HG02759 (cell line): Measurements from ENCODE around the gene TUBA1C.
"Not testable (repeated sequence)": the region's sequence is repeated elsewhere in the genome, so short reads cannot be mapped to it uniquely, and the experiment has no call there.

Source experiments
- ATAC-seq: cut with Tn5 transposase; IDR thresholded peaks from one replicate; pipeline ENCODE4 v1.9.1; 2021; ENCODE audit warnings: mild to moderate bottlenecking, moderate library complexity; ENCODE audit not compliant: unreplicated experiment

Gene TUBA1C

GRCh38 chr12:49255456-49255855, 9.4 kb upstream of the TUBA1C start:
- ATAC-seq, result not testable (repeated sequence)

GRCh38 chr12:49255857-49256637, 8.8 kb upstream of the TUBA1C start:
- ATAC-seq, result no peak

DNA sequence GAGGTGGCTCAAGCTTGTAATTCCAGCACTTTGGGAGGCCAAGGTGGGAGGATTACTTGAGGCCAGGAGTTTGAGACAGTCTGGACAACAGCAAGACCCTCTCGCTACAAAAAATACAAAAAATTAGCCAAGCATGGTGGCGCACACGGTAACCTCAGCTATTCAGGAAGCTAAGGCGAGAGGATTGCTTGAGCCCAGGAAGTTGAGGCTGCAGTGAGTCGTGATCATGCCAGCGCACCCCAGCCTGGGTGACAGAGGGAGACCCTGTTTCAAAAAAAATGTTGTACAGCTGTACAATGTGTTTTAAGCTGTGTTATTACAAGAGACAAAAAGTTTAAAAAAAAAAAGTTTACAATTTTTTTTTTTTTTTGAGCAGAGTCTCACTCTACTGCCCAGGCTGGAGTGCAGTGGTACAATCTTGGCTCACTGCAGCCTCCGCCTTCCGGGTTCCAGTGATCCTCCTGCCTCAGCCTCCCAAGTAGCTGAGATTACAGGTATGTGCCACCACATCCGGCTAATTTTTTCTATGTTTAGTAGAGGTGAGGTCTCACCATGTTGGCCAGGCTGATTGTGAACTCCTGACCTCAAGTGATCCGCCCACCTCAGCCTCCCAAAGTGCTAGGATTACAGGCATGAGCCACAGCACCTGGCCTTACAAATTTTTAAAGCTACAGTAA, 7.2 kb upstream of the TUBA1C start:
- not testable (repeated sequence) for ATAC-seq

- no peak for ATAC-seq
Measured at GRCh38 chr12:49259452-49259851, 5.4 kb upstream of the TUBA1C start.

DNA sequence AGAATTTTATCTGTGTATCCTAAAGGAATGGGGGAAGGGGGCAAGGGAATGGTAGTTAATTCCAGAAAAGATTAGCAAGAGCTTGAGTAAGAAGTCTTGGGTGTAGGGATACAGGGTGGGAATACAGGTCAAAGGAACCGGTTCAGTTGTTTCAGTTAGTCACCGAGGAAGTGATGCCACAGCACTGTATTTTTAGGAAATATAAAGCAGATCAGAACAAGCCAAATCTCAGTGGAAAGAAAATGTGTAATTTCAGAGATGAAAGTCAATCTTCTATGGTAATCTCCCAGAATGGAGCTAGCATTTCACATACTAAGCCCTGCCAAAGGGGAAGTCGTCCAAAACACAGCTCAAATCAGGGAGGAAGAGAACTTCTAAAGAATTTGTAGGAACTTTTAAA, 4.7 kb upstream of the TUBA1C start:
- ATAC-seq, result no peak

DNA sequence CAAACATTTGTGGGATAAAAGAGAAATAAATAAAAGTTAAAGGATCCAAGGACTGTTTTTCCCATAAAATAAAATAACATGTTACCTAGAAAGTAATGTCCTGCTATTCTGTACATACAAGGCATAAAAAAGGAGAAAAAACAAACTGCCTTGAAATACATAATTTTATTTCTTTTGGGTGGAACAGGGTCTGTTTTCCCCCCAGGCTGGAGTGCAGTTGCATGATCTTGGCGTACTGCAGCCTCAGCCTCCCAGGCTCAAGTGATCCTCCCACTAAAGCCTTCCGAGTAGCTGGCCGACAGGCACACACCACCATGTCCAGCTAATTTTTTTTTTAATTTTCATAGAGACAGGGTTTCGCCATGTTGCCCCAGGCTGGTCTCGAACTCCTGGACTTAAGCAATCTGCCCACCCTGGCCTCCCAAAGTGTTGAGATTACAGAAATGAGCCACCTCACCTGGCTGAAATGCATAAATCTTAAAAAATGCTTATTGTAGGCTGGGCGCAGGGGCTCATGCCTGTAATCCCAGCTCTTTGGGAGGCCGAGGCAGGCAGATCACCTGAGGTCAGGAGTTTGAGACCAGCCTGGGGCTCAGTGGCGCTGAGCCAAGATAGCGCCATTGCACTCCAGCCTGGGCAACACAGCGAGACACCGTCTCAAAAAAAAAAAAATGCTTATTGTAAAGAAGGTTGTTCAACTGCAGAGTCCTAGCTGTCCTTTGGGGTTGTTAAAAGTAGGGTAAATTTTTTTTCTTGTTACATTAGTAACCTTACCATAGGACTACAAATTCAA, 4.1 kb upstream of the TUBA1C start:
- ATAC-seq, result no peak

GRCh38 chr12:49261721-49262120, 3.2 kb upstream of the TUBA1C start:
- no peak for ATAC-seq

DNA sequence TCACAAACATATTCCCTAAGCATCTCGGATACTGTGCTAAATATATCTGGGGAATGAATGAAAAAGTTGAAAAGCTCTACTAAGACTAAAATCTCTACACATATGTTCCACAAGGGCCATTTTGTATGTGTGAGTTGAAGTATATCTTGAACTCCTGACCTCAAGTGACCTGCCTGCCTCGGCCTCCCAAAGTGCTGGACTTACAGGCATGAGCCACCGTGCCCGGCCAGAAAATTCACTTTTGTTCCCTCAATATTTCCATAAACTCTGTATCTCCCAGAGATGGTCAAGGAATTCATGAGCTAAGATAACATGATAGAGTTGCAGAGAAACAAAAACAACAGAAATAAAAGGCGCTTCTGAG, 1.5 kb upstream of the TUBA1C start:
- no peak for ATAC-seq

DNA sequence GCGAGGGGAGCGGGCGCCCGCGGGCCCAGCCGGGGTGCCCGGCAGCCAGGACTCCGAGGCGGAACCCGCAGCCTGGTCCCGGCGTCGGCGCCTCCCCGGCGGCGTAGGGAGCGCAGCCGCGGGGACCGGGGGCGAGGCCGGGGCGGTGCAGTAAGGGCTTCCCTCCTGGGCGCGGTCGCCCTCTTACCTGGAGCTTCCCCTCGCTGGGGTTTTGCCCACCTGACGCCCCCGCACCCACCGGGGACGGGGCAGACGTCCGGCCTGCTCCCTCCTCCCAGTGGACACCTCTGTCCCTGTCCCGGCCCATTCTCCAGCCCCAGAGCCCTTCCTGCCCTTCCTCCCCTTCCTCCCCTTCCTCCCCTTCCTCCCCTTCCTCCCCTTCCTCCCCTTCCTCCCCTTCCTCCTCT, 413 bp upstream of the TUBA1C start:
- ATAC-seq, result peak; percentile 21

GRCh38 chr12:49269191-49269590, 4.3 kb downstream of the TUBA1C start:
- not testable (repeated sequence) for ATAC-seq

DNA sequence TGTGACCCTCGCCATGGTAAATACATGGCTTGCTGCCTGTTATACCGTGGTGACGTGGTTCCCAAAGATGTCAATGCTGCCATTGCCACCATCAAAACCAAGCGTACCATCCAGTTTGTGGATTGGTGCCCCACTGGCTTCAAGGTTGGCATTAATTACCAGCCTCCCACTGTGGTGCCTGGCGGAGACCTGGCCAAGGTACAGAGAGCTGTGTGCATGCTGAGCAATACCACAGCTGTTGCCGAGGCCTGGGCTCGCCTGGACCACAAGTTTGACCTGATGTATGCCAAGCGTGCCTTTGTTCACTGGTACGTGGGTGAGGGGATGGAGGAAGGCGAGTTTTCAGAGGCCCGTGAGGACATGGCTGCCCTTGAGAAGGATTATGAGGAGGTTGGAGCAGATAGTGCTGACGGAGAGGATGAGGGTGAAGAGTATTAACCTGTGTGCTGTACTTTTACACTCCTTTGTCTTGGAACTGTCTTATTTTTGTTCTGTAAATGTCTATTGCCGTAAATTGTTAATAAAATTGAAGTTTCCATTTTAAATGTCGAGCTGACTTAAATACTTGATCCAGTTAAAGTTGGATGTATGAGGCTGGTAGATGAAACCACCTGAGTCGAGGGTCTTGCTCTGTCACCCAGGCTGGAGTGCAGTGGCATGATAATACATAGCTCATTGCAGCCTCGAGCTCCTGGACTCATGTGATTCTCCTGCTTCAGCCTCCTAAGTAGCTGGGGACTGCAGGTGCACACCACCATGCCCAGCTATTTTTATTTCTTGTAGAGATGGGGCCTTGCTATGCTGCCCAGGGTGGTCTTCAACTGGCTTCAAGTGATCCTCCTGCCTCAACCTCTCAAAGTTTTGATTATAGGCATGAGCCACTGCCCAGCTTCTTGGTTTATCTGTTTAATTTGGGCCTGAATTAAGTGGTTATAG, 8.2 kb downstream of the TUBA1C start:
- ATAC-seq, result no peak

DNA sequence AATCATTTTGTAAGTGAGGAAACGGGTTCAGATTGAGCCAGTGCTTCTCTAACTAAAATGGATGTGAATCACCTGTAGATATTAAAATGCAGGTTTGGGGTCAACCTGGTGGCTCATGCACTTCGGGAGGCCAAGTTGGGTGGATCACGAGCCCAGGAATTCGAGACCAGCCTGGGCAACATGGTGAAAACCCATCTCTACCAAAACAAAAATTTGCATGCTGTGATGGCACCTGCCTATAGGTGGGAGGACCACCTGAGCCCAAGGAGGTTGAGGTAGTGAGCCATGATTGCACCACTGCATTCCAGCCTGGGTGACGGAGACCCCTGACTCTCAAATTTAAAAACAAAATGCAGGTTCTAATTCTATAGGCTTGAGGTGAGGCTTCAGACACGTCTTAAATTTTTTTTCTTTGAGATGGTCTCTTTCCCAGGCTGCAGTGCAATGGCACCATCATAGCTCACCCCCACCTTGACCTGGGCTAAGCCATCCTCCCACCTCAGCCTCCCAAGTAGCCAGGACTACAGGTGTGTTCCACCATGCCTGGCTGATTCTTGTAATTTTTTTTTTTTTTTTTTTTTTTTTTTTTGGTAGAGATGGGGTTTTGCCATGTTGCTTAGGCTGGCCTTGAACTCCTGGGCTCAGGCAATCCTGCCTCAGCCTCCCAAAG, 9.0 kb downstream of the TUBA1C start:
- ATAC-seq, result no peak

GRCh38 chr12:49274396-49275069, 9.7 kb downstream of the TUBA1C start:
- no peak for ATAC-seq

DNA sequence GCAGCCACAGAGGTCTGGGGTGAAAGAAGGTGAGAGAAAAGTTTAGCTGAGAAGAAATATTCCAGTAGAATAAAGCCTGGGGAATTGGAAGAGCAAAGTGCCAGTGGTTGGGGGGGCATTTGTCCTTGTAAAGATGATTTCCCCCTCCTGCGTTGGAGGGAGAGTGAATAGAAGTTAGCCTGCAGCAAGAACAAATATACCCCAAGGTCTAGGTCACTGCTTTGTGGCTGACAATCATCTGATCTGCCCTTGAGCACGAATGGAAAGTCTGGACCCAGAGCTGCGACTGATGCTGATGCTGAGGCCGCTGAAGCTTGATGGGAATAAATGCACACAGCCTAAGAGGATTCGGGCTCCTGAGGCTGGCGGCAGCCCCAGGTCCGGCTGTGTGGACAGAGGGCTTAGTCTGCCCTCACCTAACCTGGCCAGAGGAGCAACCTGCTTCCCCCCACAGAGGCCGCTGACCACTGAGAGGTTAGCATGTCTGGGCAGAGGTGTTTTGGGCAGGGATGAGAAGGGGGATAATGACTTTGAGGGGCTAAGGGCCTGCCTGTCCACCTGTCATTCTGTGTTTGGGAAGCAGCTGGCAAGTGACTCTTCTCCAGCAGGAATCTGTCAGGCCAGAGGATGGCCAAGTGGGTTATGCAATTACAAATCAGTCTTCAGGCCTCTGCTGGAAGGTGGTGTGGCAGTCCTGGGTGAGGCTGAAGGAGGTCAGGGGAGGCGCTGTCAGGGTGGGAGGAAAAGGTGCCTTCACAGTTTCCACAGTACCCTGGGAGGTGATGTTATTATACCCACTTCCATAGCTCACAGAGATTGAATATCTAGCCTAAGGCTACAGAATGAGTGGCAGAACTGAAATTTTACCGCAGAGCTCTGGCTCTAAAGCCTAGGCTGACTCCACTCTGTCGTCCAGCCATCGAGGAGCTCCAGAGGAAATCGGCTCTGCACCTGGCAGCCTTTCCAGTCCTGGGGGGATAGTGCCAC, 11.7 kb downstream of the TUBA1C start:
- no peak for ATAC-seq

DNA sequence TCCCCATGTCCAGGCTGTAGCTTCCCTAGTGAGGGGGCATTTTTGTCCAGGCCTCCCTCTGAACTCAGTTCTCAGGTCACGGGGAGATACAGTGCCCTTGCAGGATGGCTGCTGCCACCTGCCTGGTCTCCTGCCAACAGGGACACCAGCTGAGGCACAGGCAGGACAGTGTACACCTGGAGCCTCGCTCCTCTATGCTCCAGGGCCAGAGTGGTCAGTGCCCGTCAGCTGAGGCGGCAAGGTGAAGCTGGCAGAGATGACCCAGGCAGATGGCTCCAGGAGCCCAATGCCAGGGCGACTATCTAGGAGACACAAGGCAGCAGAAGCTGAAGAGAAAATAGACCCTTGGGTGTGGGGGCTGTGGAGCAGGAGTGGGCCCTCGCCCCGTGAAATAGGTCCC, 12.6 kb downstream of the TUBA1C start:
- ATAC-seq, result no peak

DNA sequence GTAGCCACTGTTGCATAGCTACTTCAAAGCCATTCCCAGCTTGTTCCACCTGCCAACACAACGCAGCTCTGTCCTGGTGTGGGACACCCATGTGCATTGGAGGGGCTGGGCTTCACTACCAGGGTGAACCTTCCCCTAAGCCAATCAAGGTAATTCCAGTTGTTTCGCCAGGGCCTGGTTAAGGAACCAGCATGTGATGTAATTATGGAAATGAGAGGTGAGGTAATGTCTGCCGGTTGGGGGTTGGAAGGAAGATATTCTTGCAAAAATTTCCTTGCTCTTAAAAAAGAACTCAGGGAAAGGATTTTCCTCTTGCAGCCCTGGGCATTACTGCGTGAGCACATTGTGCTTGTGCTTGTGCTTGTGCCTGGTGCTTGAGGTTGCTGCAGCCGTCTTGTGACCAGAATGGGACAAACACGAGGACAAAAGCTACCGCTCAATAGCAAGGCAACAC, 14.9 kb downstream of the TUBA1C start:
- ATAC-seq, result no peak

DNA sequence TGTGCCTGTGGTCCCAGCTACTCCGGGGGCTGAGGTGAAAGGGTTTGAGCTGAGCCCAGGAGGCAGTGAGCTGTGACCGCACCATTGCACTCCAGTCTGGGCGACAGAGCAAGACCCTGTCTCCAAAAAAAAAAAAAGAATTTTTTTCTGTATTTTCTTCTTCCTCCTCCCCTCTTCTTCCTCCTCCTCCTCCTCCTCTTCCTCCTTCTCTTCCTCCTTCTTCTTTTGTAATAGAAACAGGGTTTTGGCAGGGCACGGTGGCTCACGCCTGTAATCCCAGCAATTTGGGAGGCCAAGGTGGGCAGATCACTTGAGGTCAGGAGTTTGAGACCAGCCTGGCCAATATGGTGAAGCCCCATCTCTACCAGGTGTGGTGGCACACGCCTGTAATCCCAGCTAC, 15.7 kb downstream of the TUBA1C start:
- ATAC-seq, result not testable (repeated sequence)

DNA sequence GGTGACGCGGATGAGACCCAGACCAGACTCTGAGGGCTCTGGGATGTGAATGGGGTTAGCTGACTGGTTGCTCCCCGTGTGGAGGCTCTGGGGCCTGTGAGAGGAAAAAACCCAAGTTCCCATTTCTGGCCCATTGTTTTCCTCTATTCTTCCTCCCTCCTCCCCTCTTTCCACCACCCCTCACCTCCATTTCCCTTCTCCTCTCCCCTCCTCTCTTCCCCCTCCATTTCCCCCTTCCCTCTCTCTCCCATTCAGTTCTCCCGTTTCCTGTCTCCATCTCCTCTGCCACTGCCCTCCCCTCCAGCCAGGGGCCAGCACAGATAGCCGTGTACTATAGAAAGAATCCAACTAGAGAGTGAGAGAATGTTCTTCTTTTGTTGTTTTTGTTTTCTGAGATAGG, 17.4 kb downstream of the TUBA1C start:
- ATAC-seq, result no peak
